AG04449 (cell line): ENCODE measurements around the gene NUP50.

ENCODE experiments used
- CTCF ChIA-PET: fragments of 350-600 bp; formaldehyde crosslinking; extraction: SDS; loops from one replicate; lab custom pipeline; 2021; ENCODE audit warnings: antibody characterized with exemption; lab: Yijun Ruan, JAX
- POLR2A ChIA-PET: fragments of 400-600, 350-600 bp; formaldehyde crosslinking; extraction: SDS; loops from one replicate; lab custom pipeline; 2020; ENCODE audit warnings: antibody characterized with exemption, inconsistent platforms; lab: Yijun Ruan, JAX
- DNase-seq: peaks from one replicate; pipeline ENCODE4 v3.0.0-alpha.2; 2010; ENCODE audit warnings: low read depth, low spot score
- H3K4me3 ChIP-seq: 2 replicates; pipeline ENCODE4 v1.5.1; 2011; ENCODE audit warnings: low read depth, mild to moderate bottlenecking, control low read depth, low read length
- TF ChIP-seq, protein P1 (sequence below): IDR thresholded peaks from one replicate; pipeline ENCODE4 v1.5.1; 2011; ENCODE audit warnings: mild to moderate bottlenecking, moderate library complexity, low read length, control low read depth, inconsistent platforms; ENCODE audit not compliant: insufficient read depth; ENCODE audit errors: missing control alignments

NUP50 gene

GRCh38 chr22:45203150-45203951, 39.6 kb downstream of the NUP50 start:
- no peak for DNase-seq
- TF ChIP-seq, protein P1, sequence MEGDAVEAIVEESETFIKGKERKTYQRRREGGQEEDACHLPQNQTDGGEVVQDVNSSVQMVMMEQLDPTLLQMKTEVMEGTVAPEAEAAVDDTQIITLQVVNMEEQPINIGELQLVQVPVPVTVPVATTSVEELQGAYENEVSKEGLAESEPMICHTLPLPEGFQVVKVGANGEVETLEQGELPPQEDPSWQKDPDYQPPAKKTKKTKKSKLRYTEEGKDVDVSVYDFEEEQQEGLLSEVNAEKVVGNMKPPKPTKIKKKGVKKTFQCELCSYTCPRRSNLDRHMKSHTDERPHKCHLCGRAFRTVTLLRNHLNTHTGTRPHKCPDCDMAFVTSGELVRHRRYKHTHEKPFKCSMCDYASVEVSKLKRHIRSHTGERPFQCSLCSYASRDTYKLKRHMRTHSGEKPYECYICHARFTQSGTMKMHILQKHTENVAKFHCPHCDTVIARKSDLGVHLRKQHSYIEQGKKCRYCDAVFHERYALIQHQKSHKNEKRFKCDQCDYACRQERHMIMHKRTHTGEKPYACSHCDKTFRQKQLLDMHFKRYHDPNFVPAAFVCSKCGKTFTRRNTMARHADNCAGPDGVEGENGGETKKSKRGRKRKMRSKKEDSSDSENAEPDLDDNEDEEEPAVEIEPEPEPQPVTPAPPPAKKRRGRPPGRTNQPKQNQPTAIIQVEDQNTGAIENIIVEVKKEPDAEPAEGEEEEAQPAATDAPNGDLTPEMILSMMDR: no peak
- ChIA-PET CTCF (interaction anchor here (1.0 to 1.2 kb wide), 2 partner anchors 12 to 101 kb away, joined by 3 read pairs; no protein-coding TSS in a partner anchor), POLR2A (no interaction called here)
- no peak overlapping the region for H3K4me3 ChIP-seq

DNA sequence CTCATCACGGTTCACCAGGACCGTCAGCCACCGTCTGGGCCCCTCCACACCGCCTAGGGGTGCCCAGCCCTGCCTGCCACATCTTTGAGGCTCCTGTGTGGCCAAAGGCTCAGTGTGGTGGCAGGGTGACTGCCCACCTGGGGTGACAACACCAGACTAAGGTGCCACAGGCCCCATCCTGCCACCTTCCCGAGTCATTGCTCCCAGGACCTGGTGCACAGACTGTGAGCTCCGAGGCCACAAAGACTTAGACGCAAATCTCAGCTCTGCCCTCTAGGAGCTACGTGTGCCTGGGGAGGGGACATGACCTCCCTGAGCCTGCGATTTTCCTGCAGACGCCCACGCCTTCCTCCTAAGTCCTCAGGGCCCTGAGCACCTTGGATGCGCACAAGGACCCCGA, 40.5 kb downstream of the NUP50 start:
- TF ChIP-seq, protein P1: no peak
- POLR2A ChIA-PET: no interaction called here
- no peak overlapping the region for H3K4me3 ChIP-seq
- DNase-seq: no peak
- CTCF ChIA-PET: no interaction called here

- TF ChIP-seq, protein P1: no peak
- no peak overlapping the region for H3K4me3 ChIP-seq
- ChIA-PET POLR2A (no interaction called here), CTCF (no interaction called here)
- no peak for DNase-seq
These were observed 41.1 kb downstream of the NUP50 start for GRCh38 chr22:45204819-45205218.

- CTCF ChIA-PET: no interaction called here
- TF ChIP-seq, protein P1: no peak
- POLR2A ChIA-PET: no interaction called here
- no peak overlapping the region for H3K4me3 ChIP-seq
- DNase-seq: no peak
These were observed 41.7 kb downstream of the NUP50 start for GRCh38 chr22:45205276-45205925.

GRCh38 chr22:45206233-45206632, 42.5 kb downstream of the NUP50 start:
- DNase-seq: no peak
- H3K4me3 ChIP-seq: no peak overlapping the region
- TF ChIP-seq, protein P1: no peak
- POLR2A ChIA-PET: no interaction called here
- CTCF ChIA-PET: no interaction called here

GRCh38 chr22:45207533-45207932, 43.8 kb downstream of the NUP50 start:
- CTCF ChIA-PET: interaction anchor here (0.8 to 2.1 kb wide), 5 partner anchors 15 to 342 kb away, joined by 3 to 10 read pairs (median 4); no protein-coding TSS in a partner anchor
- POLR2A ChIA-PET: no interaction called here
- TF ChIP-seq, protein P1: no peak
- no peak for DNase-seq
- no peak overlapping the region for H3K4me3 ChIP-seq
